ENCODE measurements around the gene MPDZ.

DNA sequence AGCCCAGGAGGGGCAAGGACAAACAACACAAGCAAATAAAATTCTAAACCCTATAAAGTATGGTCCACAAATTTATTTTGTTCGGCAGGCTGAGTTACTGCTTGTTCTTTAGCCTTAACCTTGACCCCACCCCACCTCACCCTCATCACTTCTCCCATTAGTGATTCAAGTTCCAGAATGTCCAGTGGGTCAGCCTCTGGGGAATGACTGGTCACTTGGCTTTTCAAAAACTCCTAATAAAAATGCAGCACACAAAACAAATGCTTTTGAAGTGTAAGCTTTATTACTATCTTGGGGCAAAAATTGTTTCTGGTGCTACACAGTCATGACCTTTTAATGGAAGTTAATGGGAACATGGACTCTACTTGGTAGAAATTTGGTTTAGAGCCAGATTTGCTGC lies 142.1 kb downstream of the MPDZ start:
- no peak for TF ChIP-seq POLR2A (IDR thresholded peaks at IDR 0.05)
- TF ChIP-seq, protein P1, sequence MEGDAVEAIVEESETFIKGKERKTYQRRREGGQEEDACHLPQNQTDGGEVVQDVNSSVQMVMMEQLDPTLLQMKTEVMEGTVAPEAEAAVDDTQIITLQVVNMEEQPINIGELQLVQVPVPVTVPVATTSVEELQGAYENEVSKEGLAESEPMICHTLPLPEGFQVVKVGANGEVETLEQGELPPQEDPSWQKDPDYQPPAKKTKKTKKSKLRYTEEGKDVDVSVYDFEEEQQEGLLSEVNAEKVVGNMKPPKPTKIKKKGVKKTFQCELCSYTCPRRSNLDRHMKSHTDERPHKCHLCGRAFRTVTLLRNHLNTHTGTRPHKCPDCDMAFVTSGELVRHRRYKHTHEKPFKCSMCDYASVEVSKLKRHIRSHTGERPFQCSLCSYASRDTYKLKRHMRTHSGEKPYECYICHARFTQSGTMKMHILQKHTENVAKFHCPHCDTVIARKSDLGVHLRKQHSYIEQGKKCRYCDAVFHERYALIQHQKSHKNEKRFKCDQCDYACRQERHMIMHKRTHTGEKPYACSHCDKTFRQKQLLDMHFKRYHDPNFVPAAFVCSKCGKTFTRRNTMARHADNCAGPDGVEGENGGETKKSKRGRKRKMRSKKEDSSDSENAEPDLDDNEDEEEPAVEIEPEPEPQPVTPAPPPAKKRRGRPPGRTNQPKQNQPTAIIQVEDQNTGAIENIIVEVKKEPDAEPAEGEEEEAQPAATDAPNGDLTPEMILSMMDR (IDR thresholded peaks at IDR 0.05): no peak

Data from thyroid gland (tissue), 4 donors.